ENCODE results near the gene GALNT7. TPM values are rescaled to one million over a fixed set of nuclear protein-coding genes. Genes with fewer than 3 reads are reported as not detected.

Gene GALNT7
- total RNA-seq, 2 donors from 2014 or later, result 10.1 to 12.8 TPM

- Mint-ChIP-seq H3K4me1 (ENCODE audit: low read depth) (peaks cover 35% of the 10 kb centered on the region), H3K27me3 (ENCODE audit: low read depth) (no peaks in the 10 kb centered on the region), H3K9me3 (no peaks in the 10 kb centered on the region), H3K36me3 (ENCODE audit: insufficient read depth in 2 of 2) (peaks cover 5 to 6% of the 10 kb centered on the region in 2 donors), H3K27ac (peak overlapping the region; percentile 50), H3K4me3 (peak overlapping the region; percentile 97 to 100)
- peak; percentile 41 to 44 for DNase-seq
- peak; percentile 28 for ATAC-seq (replicated peaks in 1 of 2)
Measured at GRCh38 chr4:173371292-173372192, 202.9 kb downstream of the GALNT7 start.

Other genes starting within 250 kb of the GALNT7 start
- gene HMGB2, start 165.5 kb downstream of the GALNT7 start, total RNA-seq, result 100 to 1,000 TPM; 553 to 627 TPM
- gene SAP30, start 202.1 kb downstream of the GALNT7 start, total RNA-seq, result 10 to 100 TPM; 18.1 to 18.4 TPM
- not detected for gene SCRG1, start 230.3 kb downstream of the GALNT7 start, total RNA-seq

Measured in activated T-cell treated with anti-CD3 and anti-CD28 coated beads, Interleukin-2, amount 50 U/mL, for 72 hours (primary cell).